ENCODE measurements around the gene MTMR2. TPM values are rescaled to one million over a fixed set of nuclear protein-coding genes. Genes with fewer than 3 reads are reported as not detected.

The MTMR2 gene
- total and polyA plus RNA-seq, 2 of the 13 experiments (the other 11 are each of a cell fraction or from before 2014, with no cell fraction given), result 12.7 to 22.3 TPM

DNA sequence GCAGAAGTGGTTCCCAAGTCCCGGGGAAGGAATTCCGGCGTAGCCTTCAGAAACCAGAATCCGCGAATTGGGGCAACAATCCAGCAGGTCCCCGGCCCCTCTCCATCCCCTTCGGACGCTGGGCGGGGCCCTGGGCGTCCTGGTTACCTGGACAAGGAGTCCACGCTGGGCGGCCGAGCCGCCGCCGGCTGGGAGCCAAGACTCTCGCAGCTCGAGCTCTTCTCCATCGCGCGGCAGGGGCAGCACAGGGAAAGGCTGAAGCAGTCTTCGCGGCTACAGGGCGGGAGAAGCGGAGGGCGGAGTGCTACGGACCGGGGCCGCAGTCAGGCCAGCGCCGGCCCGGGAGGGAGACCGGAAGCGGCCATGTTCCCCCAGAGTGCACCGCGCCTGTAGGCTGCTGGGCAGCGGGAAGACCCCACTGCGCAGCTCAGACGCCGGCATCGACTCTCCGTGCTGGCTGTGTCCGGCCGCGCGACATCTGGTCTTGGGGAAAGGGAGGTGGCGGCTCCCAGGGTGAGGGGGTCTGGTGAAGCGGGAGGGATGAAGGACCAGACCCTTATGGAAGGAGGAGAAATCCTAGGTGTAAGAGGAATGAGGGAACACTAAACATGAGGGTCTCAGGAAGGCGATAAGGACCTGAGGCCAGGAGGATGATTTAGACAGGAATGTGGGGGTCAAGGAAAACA, at the start of gene MTMR2 (continued):
- no peak for TF ChIP-seq MLX (CRISPR knock-in tag; IDR thresholded peaks at IDR 0.05)
- no peak for TF ChIP-seq NFYC (CRISPR knock-in tag; IDR thresholded peaks at IDR 0.05)
- TF ChIP-seq, protein P1, sequence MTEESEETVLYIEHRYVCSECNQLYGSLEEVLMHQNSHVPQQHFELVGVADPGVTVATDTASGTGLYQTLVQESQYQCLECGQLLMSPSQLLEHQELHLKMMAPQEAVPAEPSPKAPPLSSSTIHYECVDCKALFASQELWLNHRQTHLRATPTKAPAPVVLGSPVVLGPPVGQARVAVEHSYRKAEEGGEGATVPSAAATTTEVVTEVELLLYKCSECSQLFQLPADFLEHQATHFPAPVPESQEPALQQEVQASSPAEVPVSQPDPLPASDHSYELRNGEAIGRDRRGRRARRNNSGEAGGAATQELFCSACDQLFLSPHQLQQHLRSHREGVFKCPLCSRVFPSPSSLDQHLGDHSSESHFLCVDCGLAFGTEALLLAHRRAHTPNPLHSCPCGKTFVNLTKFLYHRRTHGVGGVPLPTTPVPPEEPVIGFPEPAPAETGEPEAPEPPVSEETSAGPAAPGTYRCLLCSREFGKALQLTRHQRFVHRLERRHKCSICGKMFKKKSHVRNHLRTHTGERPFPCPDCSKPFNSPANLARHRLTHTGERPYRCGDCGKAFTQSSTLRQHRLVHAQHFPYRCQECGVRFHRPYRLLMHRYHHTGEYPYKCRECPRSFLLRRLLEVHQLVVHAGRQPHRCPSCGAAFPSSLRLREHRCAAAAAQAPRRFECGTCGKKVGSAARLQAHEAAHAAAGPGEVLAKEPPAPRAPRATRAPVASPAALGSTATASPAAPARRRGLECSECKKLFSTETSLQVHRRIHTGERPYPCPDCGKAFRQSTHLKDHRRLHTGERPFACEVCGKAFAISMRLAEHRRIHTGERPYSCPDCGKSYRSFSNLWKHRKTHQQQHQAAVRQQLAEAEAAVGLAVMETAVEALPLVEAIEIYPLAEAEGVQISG (CRISPR knock-in tag; IDR thresholded peaks at IDR 0.05), result peak; percentile 92
- TF ChIP-seq ZFP1 (CRISPR knock-in tag; IDR thresholded peaks at IDR 0.05), result peak; percentile 61; the same call in 1 of the 2 replicates
- TF ChIP-seq ZNF24 (IDR thresholded peaks at IDR 0.05), result no peak
- TF ChIP-seq, protein P2, sequence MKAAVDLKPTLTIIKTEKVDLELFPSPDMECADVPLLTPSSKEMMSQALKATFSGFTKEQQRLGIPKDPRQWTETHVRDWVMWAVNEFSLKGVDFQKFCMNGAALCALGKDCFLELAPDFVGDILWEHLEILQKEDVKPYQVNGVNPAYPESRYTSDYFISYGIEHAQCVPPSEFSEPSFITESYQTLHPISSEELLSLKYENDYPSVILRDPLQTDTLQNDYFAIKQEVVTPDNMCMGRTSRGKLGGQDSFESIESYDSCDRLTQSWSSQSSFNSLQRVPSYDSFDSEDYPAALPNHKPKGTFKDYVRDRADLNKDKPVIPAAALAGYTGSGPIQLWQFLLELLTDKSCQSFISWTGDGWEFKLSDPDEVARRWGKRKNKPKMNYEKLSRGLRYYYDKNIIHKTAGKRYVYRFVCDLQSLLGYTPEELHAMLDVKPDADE (CRISPR knock-in tag; IDR thresholded peaks at IDR 0.05), result no peak; the same call in 1 of the 2 replicates
- TF ChIP-seq, protein P3, sequence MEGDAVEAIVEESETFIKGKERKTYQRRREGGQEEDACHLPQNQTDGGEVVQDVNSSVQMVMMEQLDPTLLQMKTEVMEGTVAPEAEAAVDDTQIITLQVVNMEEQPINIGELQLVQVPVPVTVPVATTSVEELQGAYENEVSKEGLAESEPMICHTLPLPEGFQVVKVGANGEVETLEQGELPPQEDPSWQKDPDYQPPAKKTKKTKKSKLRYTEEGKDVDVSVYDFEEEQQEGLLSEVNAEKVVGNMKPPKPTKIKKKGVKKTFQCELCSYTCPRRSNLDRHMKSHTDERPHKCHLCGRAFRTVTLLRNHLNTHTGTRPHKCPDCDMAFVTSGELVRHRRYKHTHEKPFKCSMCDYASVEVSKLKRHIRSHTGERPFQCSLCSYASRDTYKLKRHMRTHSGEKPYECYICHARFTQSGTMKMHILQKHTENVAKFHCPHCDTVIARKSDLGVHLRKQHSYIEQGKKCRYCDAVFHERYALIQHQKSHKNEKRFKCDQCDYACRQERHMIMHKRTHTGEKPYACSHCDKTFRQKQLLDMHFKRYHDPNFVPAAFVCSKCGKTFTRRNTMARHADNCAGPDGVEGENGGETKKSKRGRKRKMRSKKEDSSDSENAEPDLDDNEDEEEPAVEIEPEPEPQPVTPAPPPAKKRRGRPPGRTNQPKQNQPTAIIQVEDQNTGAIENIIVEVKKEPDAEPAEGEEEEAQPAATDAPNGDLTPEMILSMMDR (CRISPR knock-in tag; IDR thresholded peaks at IDR 0.05), result peak; percentile 24
- TF ChIP-seq, protein P4, sequence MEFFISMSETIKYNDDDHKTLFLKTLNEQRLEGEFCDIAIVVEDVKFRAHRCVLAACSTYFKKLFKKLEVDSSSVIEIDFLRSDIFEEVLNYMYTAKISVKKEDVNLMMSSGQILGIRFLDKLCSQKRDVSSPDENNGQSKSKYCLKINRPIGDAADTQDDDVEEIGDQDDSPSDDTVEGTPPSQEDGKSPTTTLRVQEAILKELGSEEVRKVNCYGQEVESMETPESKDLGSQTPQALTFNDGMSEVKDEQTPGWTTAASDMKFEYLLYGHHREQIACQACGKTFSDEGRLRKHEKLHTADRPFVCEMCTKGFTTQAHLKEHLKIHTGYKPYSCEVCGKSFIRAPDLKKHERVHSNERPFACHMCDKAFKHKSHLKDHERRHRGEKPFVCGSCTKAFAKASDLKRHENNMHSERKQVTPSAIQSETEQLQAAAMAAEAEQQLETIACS (CRISPR knock-in tag; IDR thresholded peaks at IDR 0.05), result no peak
- TF ChIP-seq, protein P5, sequence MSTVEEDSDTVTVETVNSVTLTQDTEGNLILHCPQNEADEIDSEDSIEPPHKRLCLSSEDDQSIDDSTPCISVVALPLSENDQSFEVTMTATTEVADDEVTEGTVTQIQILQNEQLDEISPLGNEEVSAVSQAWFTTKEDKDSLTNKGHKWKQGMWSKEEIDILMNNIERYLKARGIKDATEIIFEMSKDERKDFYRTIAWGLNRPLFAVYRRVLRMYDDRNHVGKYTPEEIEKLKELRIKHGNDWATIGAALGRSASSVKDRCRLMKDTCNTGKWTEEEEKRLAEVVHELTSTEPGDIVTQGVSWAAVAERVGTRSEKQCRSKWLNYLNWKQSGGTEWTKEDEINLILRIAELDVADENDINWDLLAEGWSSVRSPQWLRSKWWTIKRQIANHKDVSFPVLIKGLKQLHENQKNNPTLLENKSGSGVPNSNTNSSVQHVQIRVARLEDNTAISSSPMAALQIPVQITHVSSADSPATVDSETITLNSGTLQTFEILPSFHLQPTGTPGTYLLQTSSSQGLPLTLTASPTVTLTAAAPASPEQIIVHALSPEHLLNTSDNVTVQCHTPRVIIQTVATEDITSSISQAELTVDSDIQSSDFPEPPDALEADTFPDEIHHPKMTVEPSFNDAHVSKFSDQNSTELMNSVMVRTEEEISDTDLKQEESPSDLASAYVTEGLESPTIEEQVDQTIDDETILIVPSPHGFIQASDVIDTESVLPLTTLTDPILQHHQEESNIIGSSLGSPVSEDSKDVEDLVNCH (CRISPR knock-in tag; IDR thresholded peaks at IDR 0.05), result no peak
- no peak for TF ChIP-seq ZNF746 (CRISPR knock-in tag; IDR thresholded peaks at IDR 0.05)
- no peak for TF ChIP-seq ZMYM2 (CRISPR knock-in tag; IDR thresholded peaks at IDR 0.05)
- no peak for TF ChIP-seq ADNP (CRISPR knock-in tag; IDR thresholded peaks at IDR 0.05)
- no peak for TF ChIP-seq EHMT2 (IDR thresholded peaks at IDR 0.05; ENCODE audit: borderline replicate concordance, low read depth, low read length)
- TF ChIP-seq AGO2 (optimal IDR thresholded peaks at IDR 0.05; ENCODE audit: low read depth, low read length), result peak; percentile 65
- TF ChIP-seq CENPX (CRISPR knock-in tag; IDR thresholded peaks at IDR 0.05), result no peak
- peak; percentile 90 for TF ChIP-seq TMF1 (CRISPR knock-in tag; IDR thresholded peaks at IDR 0.05; ENCODE audit: low read depth)
- 0 out of 2 replicates have a peak, but pooled peaks have one; percentile 22 for TF ChIP-seq ZNF816 (CRISPR knock-in tag; IDR thresholded peaks at IDR 0.05; ENCODE audit: borderline replicate concordance)
- TF ChIP-seq ZNF747 (CRISPR knock-in tag; IDR thresholded peaks at IDR 0.05; ENCODE audit: borderline replicate concordance), result peak; percentile 95
- 0 out of 2 replicates have a peak, but pooled peaks have one; percentile 73 for TF ChIP-seq ZNF678 (CRISPR knock-in tag; IDR thresholded peaks at IDR 0.05)
- TF ChIP-seq PLRG1 (conservative IDR thresholded peaks at IDR 0.05), result no peak
- peak; percentile 99 for TF ChIP-seq HDAC1 (CRISPR knock-in tag; IDR thresholded peaks at IDR 0.05)

Measured in HepG2 (cell line).